GM21825 (cell line): ENCODE measurements around the gene OPCML.

Experiments
- ATAC-seq: cut with Tn5 transposase; IDR thresholded peaks from one replicate; pipeline ENCODE4 v1.9.1; 2021; ENCODE audit warnings: mild to moderate bottlenecking, moderate library complexity; ENCODE audit not compliant: unreplicated experiment

OPCML gene

GRCh38 chr11:132838627-132839026 is 693.7 kb downstream of the OPCML start:
- ATAC-seq = no peak

- ATAC-seq = no peak
These were observed 701.0 kb downstream of the OPCML start for GRCh38 chr11:132831272-132831671.

- ATAC-seq = no peak
These were observed 707.7 kb downstream of the OPCML start for GRCh38 chr11:132824642-132825041.

GRCh38 chr11:132822276-132822675 is 710.0 kb downstream of the OPCML start:
- no peak for ATAC-seq

GRCh38 chr11:132821499-132821898 is 710.8 kb downstream of the OPCML start:
- no peak for ATAC-seq

- no peak for ATAC-seq
These were observed 711.3 kb downstream of the OPCML start for GRCh38 chr11:132821014-132821413.

- ATAC-seq = no peak
These were observed 713.4 kb downstream of the OPCML start for GRCh38 chr11:132818951-132819350.

GRCh38 chr11:132817387-132817786 is 714.9 kb downstream of the OPCML start:
- ATAC-seq = no peak

- ATAC-seq = no peak
These were observed 717.9 kb downstream of the OPCML start for GRCh38 chr11:132814410-132814809.

GRCh38 chr11:132811649-132812048 is 720.7 kb downstream of the OPCML start:
- ATAC-seq = no peak

GRCh38 chr11:132809070-132809469 is 723.2 kb downstream of the OPCML start:
- no peak for ATAC-seq

GRCh38 chr11:132804258-132804657 is 728.0 kb downstream of the OPCML start:
- ATAC-seq = no peak

GRCh38 chr11:132803436-132803835 is 728.9 kb downstream of the OPCML start:
- no peak for ATAC-seq

GRCh38 chr11:132802947-132803346 is 729.4 kb downstream of the OPCML start:
- ATAC-seq = no peak

GRCh38 chr11:132793831-132794230 is 738.5 kb downstream of the OPCML start:
- no peak for ATAC-seq

GRCh38 chr11:132792341-132793140 is 739.8 kb downstream of the OPCML start:
- ATAC-seq = no peak

GRCh38 chr11:132790971-132791370 is 741.3 kb downstream of the OPCML start:
- ATAC-seq = no peak

- ATAC-seq = no peak
These were observed 741.8 kb downstream of the OPCML start for GRCh38 chr11:132790466-132790865.

- ATAC-seq = no peak
These were observed 743.4 kb downstream of the OPCML start for GRCh38 chr11:132788816-132789325.

- ATAC-seq = no peak
These were observed 746.4 kb downstream of the OPCML start for GRCh38 chr11:132785878-132786277.

- no peak for ATAC-seq
These were observed 747.9 kb downstream of the OPCML start for GRCh38 chr11:132784441-132784840.

GRCh38 chr11:132782102-132782501 is 750.2 kb downstream of the OPCML start:
- no peak for ATAC-seq

- ATAC-seq = no peak
These were observed 752.3 kb downstream of the OPCML start for GRCh38 chr11:132780046-132780445.
